H9 (cell line): ENCODE measurements around the gene RAB7B. TPM values are rescaled to one million over a fixed set of nuclear protein-coding genes. Genes with fewer than 3 reads are reported as not detected.
A peak's percentile ranks its signal among the peaks of the same experiment; 100 is the strongest.

Source experiments
- DNase-seq: peaks from one replicate; pipeline ENCODE4 v3.0.0-alpha.2; 2017
- H2AFZ ChIP-seq: one replicate; pipeline ENCODE4 v1.6.1; 2013; ENCODE audit warnings: mild to moderate bottlenecking, low read length, control low read depth, moderate library complexity
- H2AK5ac ChIP-seq: 2 replicates; pipeline ENCODE4 v1.6.1; 2013; ENCODE audit warnings: low read length, control low read depth, mixed read lengths; ENCODE audit not compliant: insufficient read length
- H2BK120ac ChIP-seq: one replicate; pipeline ENCODE4 v1.6.1; 2013; ENCODE audit warnings: low read depth, mild to moderate bottlenecking, low read length, control low read depth, inconsistent platforms; ENCODE audit not compliant: poor library complexity, severe bottlenecking
- H2BK12ac ChIP-seq: 2 replicates; pipeline ENCODE4 v1.6.1; 2013; ENCODE audit warnings: low read length, control low read depth, mixed read lengths, low read depth; ENCODE audit not compliant: insufficient read length
- H2BK15ac ChIP-seq: 2 replicates; pipeline ENCODE4 v1.6.1; 2013; ENCODE audit warnings: low read depth, low read length, control low read depth
- H2BK20ac ChIP-seq: one replicate; pipeline ENCODE4 v1.6.1; 2013; ENCODE audit warnings: low read depth, mild to moderate bottlenecking, low read length, control low read depth, inconsistent platforms; ENCODE audit not compliant: poor library complexity, severe bottlenecking
- H2BK5ac ChIP-seq: 2 replicates; pipeline ENCODE4 v1.6.1; 2013; ENCODE audit warnings: low read length, control low read depth, mixed read lengths; ENCODE audit not compliant: insufficient read length
- H3K14ac ChIP-seq: 2 replicates; pipeline ENCODE4 v1.6.1; 2013; ENCODE audit warnings: low read length, control low read depth; ENCODE audit not compliant: insufficient read depth
- H3K18ac ChIP-seq: 2 replicates; pipeline ENCODE4 v1.6.1; 2013; ENCODE audit warnings: low read depth, mild to moderate bottlenecking, mixed read lengths, low read length, control low read depth; ENCODE audit not compliant: insufficient read length
- H3K23ac ChIP-seq: 2 replicates; pipeline ENCODE4 v1.6.1; 2013; ENCODE audit warnings: low read length, control low read depth, mixed read lengths, low read depth; ENCODE audit not compliant: insufficient read length
- H3K23me2 ChIP-seq: 2 replicates; pipeline ENCODE4 v1.6.1; 2013; ENCODE audit warnings: low read depth, mild to moderate bottlenecking, mixed read lengths, low read length, control low read depth; ENCODE audit not compliant: insufficient read length, poor library complexity, severe bottlenecking
- H3K27ac ChIP-seq: 2 replicates; pipeline ENCODE4 v1.5.1; 2013; ENCODE audit warnings: low read length, control low read depth, mixed read lengths, low read depth; ENCODE audit not compliant: insufficient read length
- H3K27me3 ChIP-seq: 2 replicates; pipeline ENCODE4 v1.6.1; 2013; ENCODE audit warnings: low read length, control low read depth, inconsistent platforms; ENCODE audit not compliant: insufficient read depth
- H3K4ac ChIP-seq: 2 replicates; pipeline ENCODE4 v1.6.1; 2013; ENCODE audit warnings: low read depth, mild to moderate bottlenecking, control low read depth, inconsistent platforms, low read length, moderate library complexity
- H3K4me1 ChIP-seq: 2 replicates; pipeline ENCODE4 v1.6.1; 2013; ENCODE audit warnings: low read length, control low read depth, inconsistent platforms; ENCODE audit not compliant: insufficient read depth
- H3K4me2 ChIP-seq: 2 replicates; pipeline ENCODE4 v1.6.1; 2013; ENCODE audit warnings: low read length, control low read depth, mixed read lengths; ENCODE audit not compliant: insufficient read length, insufficient read depth
- H3K56ac ChIP-seq: 2 replicates; pipeline ENCODE4 v1.6.1; 2013; ENCODE audit warnings: low read depth, mild to moderate bottlenecking, mixed read lengths, low read length, control low read depth; ENCODE audit not compliant: insufficient read length
- H3K79me1 ChIP-seq: 2 replicates; pipeline ENCODE4 v1.6.1; 2013; ENCODE audit warnings: low read depth, mild to moderate bottlenecking, moderate library complexity, low read length, control low read depth, inconsistent platforms; ENCODE audit not compliant: insufficient read depth, poor library complexity, severe bottlenecking
- H3K79me2 ChIP-seq: 2 replicates; pipeline ENCODE4 v1.6.1; 2013; ENCODE audit warnings: low read length, control low read depth, inconsistent platforms; ENCODE audit not compliant: insufficient read depth
- H3K9ac ChIP-seq: 2 replicates; pipeline ENCODE4 v1.6.1; 2013; ENCODE audit warnings: low read length, control low read depth, mixed read lengths; ENCODE audit not compliant: insufficient read length; ENCODE audit errors: extremely low read depth
- H3K9me3 ChIP-seq: one replicate; pipeline ENCODE4 v1.6.1; 2013; ENCODE audit warnings: low read depth, low read length, inconsistent platforms; ENCODE audit not compliant: control insufficient read depth
- H3T11ph ChIP-seq: one replicate; pipeline ENCODE4 v1.6.1; 2013; ENCODE audit warnings: mild to moderate bottlenecking, low read length, control low read depth, inconsistent platforms
- H4K20me1 ChIP-seq: one replicate; pipeline ENCODE4 v1.6.1; 2013; ENCODE audit not compliant: control insufficient read depth, insufficient read length, insufficient read depth
- H4K5ac ChIP-seq: 2 replicates; pipeline ENCODE4 v1.6.1; 2013; ENCODE audit warnings: low read depth, mild to moderate bottlenecking, mixed read lengths, low read length, control low read depth; ENCODE audit not compliant: insufficient read length
- H4K8ac ChIP-seq: replicated peaks from 2 replicates; pipeline ENCODE4 v1.6.1; 2013; ENCODE audit warnings: low read length, control low read depth, mixed read lengths, low read depth; ENCODE audit not compliant: insufficient read length
- H4K91ac ChIP-seq: 2 replicates; pipeline ENCODE4 v1.6.1; 2013; ENCODE audit warnings: low read depth, mild to moderate bottlenecking, moderate library complexity, mixed read lengths, low read length, control low read depth; ENCODE audit not compliant: insufficient read length
- H3K27ac Mint-ChIP-seq, 3 experiments: 2 replicates in 2 of 3; 3 replicates in 1 of 3; pipeline ENCODE4 v1.8.0; 2020 to 2021; ENCODE audit warnings: mixed read lengths in 3 of 3, mild to moderate bottlenecking in 1 of 3, moderate library complexity in 1 of 3
- H3K27me3 Mint-ChIP-seq: 2 replicates; pipeline ENCODE4 v1.8.0; 2021; ENCODE audit warnings: low read depth, mild to moderate bottlenecking, moderate library complexity, mixed read lengths
- H3K36me3 Mint-ChIP-seq, 3 experiments: 2 replicates in 2 of 3; 3 replicates in 1 of 3; pipeline ENCODE4 v1.8.0; 2020 to 2021; ENCODE audit warnings: low read depth in 3 of 3, mixed read lengths in 3 of 3; ENCODE audit not compliant: insufficient read depth in 1 of 3
- H3K4me1 Mint-ChIP-seq, 2 experiments: 2 replicates each; pipeline ENCODE4 v1.8.0; 2020; ENCODE audit warnings: mixed read lengths in 2 of 2
- H3K4me3 Mint-ChIP-seq, 2 experiments: 2 replicates in 1 of 2; 3 replicates in 1 of 2; pipeline ENCODE4 v1.8.0; 2020 to 2021; ENCODE audit warnings: mild to moderate bottlenecking in 2 of 2, mixed read lengths in 2 of 2, moderate library complexity in 1 of 2
- H3K9me3 Mint-ChIP-seq, 2 experiments: 2 replicates in 1 of 2; 3 replicates in 1 of 2; pipeline ENCODE4 v1.8.0; 2020; ENCODE audit warnings: mild to moderate bottlenecking in 2 of 2, mixed read lengths in 2 of 2, moderate library complexity in 1 of 2
- WGBS: extraction: QIAGEN DNeasy Blood & Tissue Kit; methylation state at CpG from one replicate; pipeline ENCODE4 v1.1.7; 2013; ENCODE audit warnings: missing lambda C conversion rate, low lambda C conversion rate, mixed read lengths; ENCODE audit not compliant: insufficient read length; ENCODE audit errors: extremely low coverage; 5-methylcytosine and 5-hydroxymethylcytosine counted together
- total RNA-seq: library from RNA; stranded (reverse); gene quantifications from 2 replicates; pipeline ENCODE4 v1.2.1, GENCODE V29; 2021
- TF ChIP-seq, protein P1 (sequence below): fragments of 200-600 bp; sonication (generic); conservative IDR thresholded peaks from 3 replicates; pipeline ENCODE4 v1.8.0; 2021; ENCODE audit warnings: antibody characterized with exemption, mild to moderate bottlenecking

RAB7B gene
- total RNA-seq, 1 experiment from 2014 or later = 0.68 TPM

DNA sequence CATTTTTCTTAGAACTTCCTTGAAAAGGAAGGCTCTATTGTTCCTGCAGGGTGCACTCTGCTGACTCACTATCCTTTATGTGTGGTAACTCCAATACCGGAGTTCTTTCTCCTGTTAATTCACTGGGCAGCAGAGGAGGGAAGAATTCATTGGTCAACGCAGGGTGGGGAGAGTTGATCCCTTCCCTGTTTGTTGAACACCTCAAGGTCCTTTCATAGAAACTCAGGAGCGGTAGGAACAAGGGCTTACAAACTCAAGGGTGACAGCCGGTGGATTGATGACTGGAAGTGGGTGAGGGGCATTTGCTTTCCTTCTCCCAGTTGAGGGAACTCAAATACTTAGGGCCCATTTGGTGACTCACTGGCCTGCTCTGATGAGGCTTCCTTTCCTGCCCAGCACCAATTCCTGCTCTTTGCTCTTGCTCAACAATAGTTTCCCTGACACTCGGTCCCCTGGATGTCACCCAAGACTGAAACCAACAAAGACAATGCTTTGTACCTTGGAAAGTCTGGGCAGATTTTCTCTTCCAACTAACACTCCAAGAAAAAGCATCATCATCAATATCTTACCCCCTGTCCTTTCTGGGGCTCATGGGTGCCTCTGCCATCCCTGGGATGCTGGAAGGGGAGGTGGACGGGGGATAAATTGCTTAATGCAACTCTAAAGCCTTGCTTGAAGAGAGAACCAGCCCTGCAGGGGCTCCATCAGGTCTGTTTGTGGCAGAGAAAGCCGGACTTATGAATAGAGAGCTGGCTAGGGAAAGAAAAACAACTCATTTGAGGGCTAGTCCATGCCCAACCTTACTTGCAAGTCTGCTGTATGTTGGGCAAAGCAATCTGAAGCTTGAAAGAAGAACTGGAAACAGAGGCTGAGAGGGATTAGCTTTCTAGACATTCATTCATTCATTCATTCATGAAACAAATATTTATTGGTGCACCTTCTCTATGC lies 69.2 kb downstream of the RAB7B start:
- Histone ChIP-seq H3K14ac (no peak overlapping the region), H2BK15ac (no peak overlapping the region), H2BK20ac (no peak overlapping the region), H3K27me3 (no peaks in the 10 kb centered on the region), H4K5ac (no peak overlapping the region), H3K23ac (no peak overlapping the region), H4K20me1 (no peaks in the 10 kb centered on the region), H3K9me3 (no peaks in the 10 kb centered on the region), H3K4me1 (peaks cover 4% of the 10 kb centered on the region; the same call in 1 of the 2 replicates), H4K91ac (no peak overlapping the region), H4K8ac (no peak overlapping the region), H3K79me2 (no peaks in the 10 kb centered on the region), H3K23me2 (no peaks in the 10 kb centered on the region), H2BK120ac (no peak overlapping the region), H3K4ac (no peak overlapping the region), H2BK5ac (no peak overlapping the region), H3K18ac (no peak overlapping the region), H3T11ph (no peak overlapping the region), H3K56ac (no peak overlapping the region), H2AFZ (no peak overlapping the region), H3K4me2 (no peak overlapping the region), H2AK5ac (no peak overlapping the region), H3K9ac (no peak overlapping the region), H2BK12ac (no peak overlapping the region), H3K79me1 (no peaks in the 10 kb centered on the region), H3K27ac (no peak overlapping the region)
- Mint-ChIP-seq H3K9me3 (no peaks in the 10 kb centered on the region; a peak in 1 of 5 replicates), H3K4me1 (peaks cover 26 to 31% of the 10 kb centered on the region in 2 experiments), H3K36me3 (no peaks in the 10 kb centered on the region), H3K27me3 (peaks cover 8% of the 10 kb centered on the region), H3K27ac (peak overlapping the region; percentile 0 to 86 (median 79)), H3K4me3 (no peak overlapping the region)
- DNase-seq = no peak
- no CpG with 5 or more reads among the region's 7 CpGs for WGBS
- TF ChIP-seq, protein P1, sequence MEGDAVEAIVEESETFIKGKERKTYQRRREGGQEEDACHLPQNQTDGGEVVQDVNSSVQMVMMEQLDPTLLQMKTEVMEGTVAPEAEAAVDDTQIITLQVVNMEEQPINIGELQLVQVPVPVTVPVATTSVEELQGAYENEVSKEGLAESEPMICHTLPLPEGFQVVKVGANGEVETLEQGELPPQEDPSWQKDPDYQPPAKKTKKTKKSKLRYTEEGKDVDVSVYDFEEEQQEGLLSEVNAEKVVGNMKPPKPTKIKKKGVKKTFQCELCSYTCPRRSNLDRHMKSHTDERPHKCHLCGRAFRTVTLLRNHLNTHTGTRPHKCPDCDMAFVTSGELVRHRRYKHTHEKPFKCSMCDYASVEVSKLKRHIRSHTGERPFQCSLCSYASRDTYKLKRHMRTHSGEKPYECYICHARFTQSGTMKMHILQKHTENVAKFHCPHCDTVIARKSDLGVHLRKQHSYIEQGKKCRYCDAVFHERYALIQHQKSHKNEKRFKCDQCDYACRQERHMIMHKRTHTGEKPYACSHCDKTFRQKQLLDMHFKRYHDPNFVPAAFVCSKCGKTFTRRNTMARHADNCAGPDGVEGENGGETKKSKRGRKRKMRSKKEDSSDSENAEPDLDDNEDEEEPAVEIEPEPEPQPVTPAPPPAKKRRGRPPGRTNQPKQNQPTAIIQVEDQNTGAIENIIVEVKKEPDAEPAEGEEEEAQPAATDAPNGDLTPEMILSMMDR = no peak
